Keratinocyte (primary cell): ENCODE results near the gene EDC3. TPM values are rescaled to one million over a fixed set of nuclear protein-coding genes. Genes with fewer than 3 reads are reported as not detected.

ENCODE experiments used
- DNase-seq: peaks from one replicate; pipeline ENCODE4 v3.0.0-alpha.2; 2011; ENCODE audit warnings: low read depth, missing footprints, low spot score
- FAIRE-seq: peaks from 2 replicates; lab custom pipeline; 2011; peaks lifted over from hg19 to GRCh38; lab: Jason Lieb, UNC
- H2AFZ ChIP-seq: 2 replicates; pipeline ENCODE4 v1.6.0; 2012; ENCODE audit warnings: low read length, control low read depth, inconsistent platforms; ENCODE audit not compliant: control insufficient read depth
- H3K27ac ChIP-seq: 2 replicates; pipeline ENCODE4 v1.5.1; 2011; ENCODE audit warnings: low read length; ENCODE audit not compliant: control insufficient read depth, insufficient read depth
- H3K27me3 ChIP-seq: 3 replicates; pipeline ENCODE4 v1.6.0; 2011; ENCODE audit warnings: low read length; ENCODE audit not compliant: control insufficient read depth, insufficient read depth; ENCODE audit errors: extremely low read depth
- H3K36me3 ChIP-seq, 2 experiments: 2 replicates in 1 of 2; 3 replicates in 1 of 2; pipeline ENCODE4 v1.5.1; 2011; ENCODE audit warnings: low read length in 2 of 2, mild to moderate bottlenecking in 1 of 2; ENCODE audit not compliant: control insufficient read depth in 2 of 2, insufficient read depth in 2 of 2; ENCODE audit errors: extremely low read depth in 1 of 2
- H3K4me1 ChIP-seq: 3 replicates; pipeline ENCODE4 v1.5.1; 2011; ENCODE audit warnings: low read length; ENCODE audit not compliant: control insufficient read depth, insufficient read depth; ENCODE audit errors: extremely low read depth
- H3K4me2 ChIP-seq: 3 replicates; pipeline ENCODE4 v1.6.0; 2011; ENCODE audit warnings: low read depth, low read length; ENCODE audit not compliant: control insufficient read depth, insufficient read depth; ENCODE audit errors: extremely low read depth
- H3K4me3 ChIP-seq, 3 experiments: fragments of 200-600 bp in 1 of 3; sonication (generic) in 1 of 3; 2 replicates in 2 of 3; 3 replicates in 1 of 3; pipeline ENCODE4 v1.5.1; 2011 to 2016; ENCODE audit warnings: low read length in 3 of 3, mild to moderate bottlenecking in 3 of 3, control low read depth in 2 of 3, inconsistent platforms in 1 of 3, low read depth in 1 of 3, mixed read lengths in 1 of 3, mixed run types in 1 of 3, moderate library complexity in 1 of 3; ENCODE audit not compliant: control insufficient read depth in 2 of 3, insufficient read depth in 2 of 3; ENCODE audit errors: extremely low read depth in 1 of 3
- H3K79me2 ChIP-seq: 2 replicates; pipeline ENCODE4 v1.6.0; 2012; ENCODE audit warnings: low read length; ENCODE audit not compliant: control insufficient read depth, insufficient read depth
- H3K9ac ChIP-seq: 3 replicates; pipeline ENCODE4 v1.6.0; 2011; ENCODE audit warnings: low read length; ENCODE audit not compliant: control insufficient read depth, insufficient read depth; ENCODE audit errors: extremely low read depth
- H3K9me1 ChIP-seq: 3 replicates; pipeline ENCODE4 v1.6.0; 2011; ENCODE audit warnings: low read length; ENCODE audit not compliant: control insufficient read depth, insufficient read depth; ENCODE audit errors: extremely low read depth
- H3K9me3 ChIP-seq: 2 replicates; pipeline ENCODE4 v1.5.1; 2012; ENCODE audit warnings: low read depth, low read length; ENCODE audit not compliant: control insufficient read depth
- H4K20me1 ChIP-seq: 3 replicates; pipeline ENCODE4 v1.6.0; 2011; ENCODE audit warnings: low read length; ENCODE audit not compliant: control insufficient read depth, insufficient read depth; ENCODE audit errors: extremely low read depth
- EZH2 ChIP-seq: IDR thresholded peaks from one replicate; pipeline ENCODE4 v1.6.1; 2012; ENCODE audit warnings: inconsistent platforms, mild to moderate bottlenecking, low read length, moderate library complexity
- dilution Hi-C: fragments of 300-500 bp; cut with MboI; formaldehyde crosslinking; loops from one replicate; pipeline ENCODE4 v1.7.0; 2020; ENCODE audit warnings: low sequenced_read_pairs; ENCODE audit not compliant: extremely low pct_ligation_motif_present
- polyA plus RNA-seq, 5 experiments: library from polyadenylated mRNA; depleted of rRNA in 3 of 5; stranded (reverse) in 3 of 5; stranded (forward) in 1 of 5; unstranded in 1 of 5; fragments of >200 nt; gene quantifications; 1 replicate in 1 of 5; 2 replicates in 3 of 5; 3 replicates in 1 of 5; pipeline versions ENCODE4 v1.2.1 to v1.2.3, GENCODE V29; 2011 to 2012; ENCODE audit warnings: missing spikeins in 2 of 5, low read depth in 1 of 5, low replicate concordance in 1 of 5
- TF ChIP-seq, protein P1 (sequence below), 3 experiments: IDR thresholded peaks in 1 of 3; conservative IDR thresholded peaks in 1 of 3; optimal IDR thresholded peaks in 1 of 3; 2 replicates in 2 of 3; 3 replicates in 1 of 3; pipeline versions ENCODE3 to v1.5.1; 2011; ENCODE audit warnings: low read length in 3 of 3, mild to moderate bottlenecking in 3 of 3, moderate library complexity in 2 of 3, control low read depth in 1 of 3, inconsistent platforms in 1 of 3; ENCODE audit not compliant: insufficient read depth in 2 of 3; ENCODE audit errors: extremely low read depth in 1 of 3

Gene EDC3
- polyA plus RNA-seq, 1 donor (not counting 4 experiments of a cell fraction or from before 2014, with no cell fraction given), result 33.6 TPM

DNA sequence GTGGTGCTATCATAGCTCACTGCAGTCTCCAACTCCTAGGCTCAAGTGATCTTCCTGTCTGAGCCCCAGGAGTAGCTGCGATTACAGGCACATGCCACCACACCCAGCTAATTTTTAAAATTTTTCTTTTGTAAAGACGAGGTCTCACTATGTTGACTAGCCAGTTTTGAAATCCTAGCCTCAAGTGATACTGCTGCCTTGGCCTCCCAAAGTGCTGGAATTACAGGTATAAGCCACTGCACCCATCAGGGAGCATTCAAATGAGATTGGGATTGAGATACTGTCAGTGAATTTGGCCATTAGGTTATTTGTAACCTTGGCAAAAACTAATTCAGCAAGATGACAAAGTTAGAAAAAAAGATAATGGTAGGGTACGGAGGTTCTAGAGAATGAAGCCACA, 21.7 kb downstream of the EDC3 start:
- no peak for FAIRE-seq
- H3K4me2 ChIP-seq, result no peak overlapping the region
- H4K20me1 ChIP-seq, result no peaks in the 10 kb centered on the region
- TF ChIP-seq, protein P1, sequence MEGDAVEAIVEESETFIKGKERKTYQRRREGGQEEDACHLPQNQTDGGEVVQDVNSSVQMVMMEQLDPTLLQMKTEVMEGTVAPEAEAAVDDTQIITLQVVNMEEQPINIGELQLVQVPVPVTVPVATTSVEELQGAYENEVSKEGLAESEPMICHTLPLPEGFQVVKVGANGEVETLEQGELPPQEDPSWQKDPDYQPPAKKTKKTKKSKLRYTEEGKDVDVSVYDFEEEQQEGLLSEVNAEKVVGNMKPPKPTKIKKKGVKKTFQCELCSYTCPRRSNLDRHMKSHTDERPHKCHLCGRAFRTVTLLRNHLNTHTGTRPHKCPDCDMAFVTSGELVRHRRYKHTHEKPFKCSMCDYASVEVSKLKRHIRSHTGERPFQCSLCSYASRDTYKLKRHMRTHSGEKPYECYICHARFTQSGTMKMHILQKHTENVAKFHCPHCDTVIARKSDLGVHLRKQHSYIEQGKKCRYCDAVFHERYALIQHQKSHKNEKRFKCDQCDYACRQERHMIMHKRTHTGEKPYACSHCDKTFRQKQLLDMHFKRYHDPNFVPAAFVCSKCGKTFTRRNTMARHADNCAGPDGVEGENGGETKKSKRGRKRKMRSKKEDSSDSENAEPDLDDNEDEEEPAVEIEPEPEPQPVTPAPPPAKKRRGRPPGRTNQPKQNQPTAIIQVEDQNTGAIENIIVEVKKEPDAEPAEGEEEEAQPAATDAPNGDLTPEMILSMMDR (optimal IDR thresholded peaks at IDR 0.05 in 1 of 3, IDR thresholded peaks at IDR 0.05 in 1 of 3, conservative IDR thresholded peaks at IDR 0.05 in 1 of 3; ENCODE audit: extremely low read depth in 1 of 3, insufficient read depth in 2 of 3, low read length in 3 of 3), result no peak
- TF ChIP-seq EZH2, result no peak
- peaks cover 4 to 12% of the 10 kb centered on the region in 2 experiments for H3K36me3 ChIP-seq
- dilution Hi-C loops, result no loop called here
- H3K79me2 ChIP-seq, result peaks cover 18% of the 10 kb centered on the region
- H3K27ac ChIP-seq, result no peak overlapping the region
- H3K9ac ChIP-seq, result no peak overlapping the region
- no peak overlapping the region for H2AFZ ChIP-seq
- no peaks in the 10 kb centered on the region for H3K9me3 ChIP-seq
- H3K27me3 ChIP-seq, result no peaks in the 10 kb centered on the region
- no peaks in the 10 kb centered on the region for H3K9me1 ChIP-seq
- H3K4me3 ChIP-seq, result no peak overlapping the region
- DNase-seq, result no peak
- no peaks in the 10 kb centered on the region for H3K4me1 ChIP-seq

DNA sequence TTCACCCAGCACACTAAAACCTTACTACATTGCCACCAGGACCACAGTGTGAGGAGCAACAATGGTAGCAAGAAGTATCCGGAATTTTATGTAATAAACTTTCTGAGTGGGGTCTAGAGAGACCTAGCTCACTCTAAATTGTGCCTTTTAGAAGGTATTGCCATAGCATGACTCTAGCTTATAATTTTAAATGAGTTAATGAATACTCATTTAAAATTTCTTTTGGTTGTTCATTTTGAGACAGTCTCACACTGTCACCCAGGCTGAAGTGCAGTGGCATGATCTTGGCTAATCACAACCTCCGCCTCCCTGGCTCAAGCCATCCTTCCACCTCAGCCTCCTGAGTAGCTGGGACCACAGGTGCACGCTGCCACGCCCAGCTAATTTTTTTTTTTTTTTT, 26.2 kb downstream of the EDC3 start:
- dilution Hi-C loops, result no loop called here
- no peaks in the 10 kb centered on the region for H3K9me1 ChIP-seq
- peaks cover 2% of the 10 kb centered on the region for H3K79me2 ChIP-seq
- H2AFZ ChIP-seq, result no peak overlapping the region
- no peak overlapping the region for H3K9ac ChIP-seq
- H3K4me3 ChIP-seq, result no peak overlapping the region
- FAIRE-seq, result no peak
- H3K27ac ChIP-seq, result no peak overlapping the region
- no peaks in the 10 kb centered on the region for H3K27me3 ChIP-seq
- H3K4me1 ChIP-seq, result no peaks in the 10 kb centered on the region
- DNase-seq, result no peak
- TF ChIP-seq, protein P1 (optimal IDR thresholded peaks at IDR 0.05 in 1 of 3, IDR thresholded peaks at IDR 0.05 in 1 of 3, conservative IDR thresholded peaks at IDR 0.05 in 1 of 3; ENCODE audit: extremely low read depth in 1 of 3, insufficient read depth in 2 of 3, low read length in 3 of 3), result no peak
- no peak for TF ChIP-seq EZH2
- H3K4me2 ChIP-seq, result no peak overlapping the region
- H3K9me3 ChIP-seq, result no peaks in the 10 kb centered on the region
- H4K20me1 ChIP-seq, result no peaks in the 10 kb centered on the region
- peaks cover 4 to 10% of the 10 kb centered on the region in 2 experiments for H3K36me3 ChIP-seq
